ENCODE data around the gene ATP13A3. TPM values are rescaled to one million over a fixed set of nuclear protein-coding genes. Genes with fewer than 3 reads are reported as not detected.

Gene ATP13A3
- total and polyA plus RNA-seq, 4 donors, result 26.6 to 166 (median 75.5) TPM

DNA sequence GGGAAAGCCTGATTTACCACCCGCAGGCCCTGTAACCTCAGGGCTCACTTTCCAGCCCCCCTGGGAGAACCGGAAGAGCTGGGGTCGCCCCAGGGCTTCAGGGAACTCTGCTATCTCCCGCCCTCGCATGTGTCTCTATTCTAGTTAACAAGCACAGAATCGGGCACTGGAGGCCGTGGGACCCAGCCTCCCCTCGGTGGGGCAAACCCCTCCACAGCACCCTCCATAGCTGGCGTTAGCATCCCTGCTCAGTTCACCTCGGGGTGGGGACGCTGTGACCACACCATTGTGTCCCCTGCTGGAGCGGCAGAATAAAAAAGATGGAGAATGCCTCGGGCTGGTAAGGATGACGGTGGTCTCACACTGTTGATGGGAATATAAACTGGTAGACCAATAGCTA, 113.8 kb downstream of the ATP13A3 start:
- TF ChIP-seq, protein P1, sequence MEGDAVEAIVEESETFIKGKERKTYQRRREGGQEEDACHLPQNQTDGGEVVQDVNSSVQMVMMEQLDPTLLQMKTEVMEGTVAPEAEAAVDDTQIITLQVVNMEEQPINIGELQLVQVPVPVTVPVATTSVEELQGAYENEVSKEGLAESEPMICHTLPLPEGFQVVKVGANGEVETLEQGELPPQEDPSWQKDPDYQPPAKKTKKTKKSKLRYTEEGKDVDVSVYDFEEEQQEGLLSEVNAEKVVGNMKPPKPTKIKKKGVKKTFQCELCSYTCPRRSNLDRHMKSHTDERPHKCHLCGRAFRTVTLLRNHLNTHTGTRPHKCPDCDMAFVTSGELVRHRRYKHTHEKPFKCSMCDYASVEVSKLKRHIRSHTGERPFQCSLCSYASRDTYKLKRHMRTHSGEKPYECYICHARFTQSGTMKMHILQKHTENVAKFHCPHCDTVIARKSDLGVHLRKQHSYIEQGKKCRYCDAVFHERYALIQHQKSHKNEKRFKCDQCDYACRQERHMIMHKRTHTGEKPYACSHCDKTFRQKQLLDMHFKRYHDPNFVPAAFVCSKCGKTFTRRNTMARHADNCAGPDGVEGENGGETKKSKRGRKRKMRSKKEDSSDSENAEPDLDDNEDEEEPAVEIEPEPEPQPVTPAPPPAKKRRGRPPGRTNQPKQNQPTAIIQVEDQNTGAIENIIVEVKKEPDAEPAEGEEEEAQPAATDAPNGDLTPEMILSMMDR (IDR thresholded peaks at IDR 0.05; ENCODE audit: control extremely low read depth, extremely low read depth), result no peak
- no peaks in the 10 kb centered on the region for H3K36me3 ChIP-seq (ENCODE audit: control insufficient read depth in 4 of 4, insufficient read depth in 4 of 4, low read length in 4 of 4)
- WGBS, 2 donors, result 92 to 98% methylated on average over 14 of the region's 14 CpGs

DNA sequence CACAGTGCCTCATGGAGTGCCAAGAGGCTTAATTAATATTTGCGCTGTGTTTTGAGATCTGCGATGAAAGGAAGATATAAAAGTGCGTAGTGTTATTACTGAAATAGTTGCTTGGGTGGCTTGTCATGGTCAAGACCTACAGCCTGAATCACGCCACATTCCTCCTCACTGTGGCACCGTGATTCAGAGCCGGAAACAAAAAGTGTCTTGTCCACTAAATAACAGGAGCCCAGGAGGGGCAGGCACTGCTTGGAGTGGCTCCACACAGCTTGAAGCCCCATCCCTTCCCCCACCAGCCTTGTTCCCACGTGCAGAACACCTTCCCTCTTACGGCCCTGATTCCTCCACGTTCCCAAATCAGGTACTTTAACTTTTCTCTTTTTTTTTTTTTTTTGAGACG, 116.0 kb downstream of the ATP13A3 start:
- no peaks in the 10 kb centered on the region for H3K9me3 ChIP-seq (ENCODE audit: control insufficient read depth in 4 of 4, insufficient read depth in 3 of 4, low read length in 3 of 4)
- no peak overlapping the region for H3K27ac ChIP-seq (ENCODE audit: low read depth in 1 of 2, low read length in 1 of 2)
- DNase-seq, result no peak
- H3K4me1 ChIP-seq (ENCODE audit: control insufficient read depth in 5 of 5, insufficient read depth in 5 of 5, low read length in 5 of 5), result peaks cover 0 to 10% (median 3%) of the 10 kb centered on the region in 5 donors
- 67 to 84% methylated on average over 9 to 10 of the region's 10 CpGs for WGBS, 2 donors
- ATAC-seq (ENCODE audit: insufficient read depth, low FRiP score), result no peak
- H3K9ac ChIP-seq (ENCODE audit: insufficient read depth in 1 of 2, low read length in 2 of 2), result no peak overlapping the region
- no peak overlapping the region for H3K4me3 ChIP-seq
- TF ChIP-seq, protein P1 (IDR thresholded peaks at IDR 0.05; ENCODE audit: control extremely low read depth, extremely low read depth), result no peak
- peaks cover 0 to 18% (median 6%) of the 10 kb centered on the region in 3 donors for H3K27me3 ChIP-seq (ENCODE audit: control insufficient read depth in 3 of 3, insufficient read depth in 3 of 3, low read length in 2 of 3)
- H3K36me3 ChIP-seq (ENCODE audit: control insufficient read depth in 4 of 4, insufficient read depth in 4 of 4, low read length in 4 of 4), result no peaks in the 10 kb centered on the region

More for the DNA sequence above, 113.8 kb downstream of the ATP13A3 start:
- Histone ChIP-seq H3K27ac (ENCODE audit: low read depth in 1 of 2, low read length in 1 of 2) (no peak overlapping the region), H3K27me3 (ENCODE audit: control insufficient read depth in 3 of 3, insufficient read depth in 3 of 3, low read length in 2 of 3) (peaks cover 0 to 18% (median 6%) of the 10 kb centered on the region in 3 donors), H3K9ac (ENCODE audit: insufficient read depth in 1 of 2, low read length in 2 of 2) (no peak overlapping the region), H3K9me3 (ENCODE audit: control insufficient read depth in 4 of 4, insufficient read depth in 3 of 4, low read length in 3 of 4) (no peaks in the 10 kb centered on the region), H3K4me1 (ENCODE audit: control insufficient read depth in 5 of 5, insufficient read depth in 5 of 5, low read length in 5 of 5) (peaks cover 0 to 10% (median 3%) of the 10 kb centered on the region in 5 donors), H3K4me3 (no peak overlapping the region)
- ATAC-seq (ENCODE audit: insufficient read depth, low FRiP score) (no peak), DNase-seq (no peak)

DNA sequence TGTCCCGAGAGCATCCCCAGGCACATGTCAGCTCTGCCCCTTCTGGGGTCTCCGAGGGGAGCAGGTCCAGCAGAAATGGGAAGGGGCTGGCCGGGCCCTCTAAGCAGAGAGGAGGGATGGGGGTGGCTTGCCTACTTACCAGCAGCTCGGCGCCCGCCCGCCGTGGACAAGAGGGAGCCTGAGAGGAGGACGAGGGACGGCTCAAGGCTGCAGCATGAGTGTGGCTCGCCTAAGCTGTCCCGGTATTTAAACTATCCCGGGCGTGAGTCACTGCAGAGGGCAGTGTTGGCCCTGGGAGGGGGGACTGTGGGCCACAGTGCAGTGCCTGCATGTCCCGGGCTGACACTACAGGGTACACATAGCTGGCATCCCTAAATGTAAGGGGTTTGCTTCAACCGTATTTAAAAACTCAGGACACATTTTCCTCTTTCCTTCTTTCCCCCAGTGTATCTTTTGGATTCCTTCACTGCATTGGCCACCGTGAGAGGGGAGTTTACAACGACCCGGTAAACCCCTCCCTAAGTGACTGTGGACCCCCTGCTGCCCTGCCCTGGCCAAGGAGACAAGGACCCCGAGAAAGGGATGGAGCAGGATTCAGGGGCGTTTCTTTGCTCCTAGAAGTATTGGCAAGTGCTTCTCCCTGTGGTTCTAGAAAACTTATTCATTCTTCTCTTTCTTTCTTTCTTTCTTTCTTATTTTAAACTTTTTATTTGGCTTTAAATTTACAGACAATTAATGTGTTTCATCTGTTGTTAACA, 117.1 kb downstream of the ATP13A3 start, which contains the start of gene LRRC15:
TSS of gene LRRC15 (minus strand) at position 222 of the 758 bp plus-strand sequence. CDS start 8,700 bp downstream, outside the sequence.
- WGBS, 2 donors, result 16 to 22% methylated on average over 21 of the region's 21 CpGs
- TF ChIP-seq, protein P1 (IDR thresholded peaks at IDR 0.05; ENCODE audit: control extremely low read depth, extremely low read depth), result no peak
- peak; percentile 59 for ATAC-seq (ENCODE audit: insufficient read depth, low FRiP score)
- Histone ChIP-seq H3K9me3 (ENCODE audit: control insufficient read depth in 4 of 4, insufficient read depth in 3 of 4, low read length in 3 of 4) (no peaks in the 10 kb centered on the region), H3K4me3 (no peak within 1 kb of the TSS), H3K27me3 (ENCODE audit: control insufficient read depth in 3 of 3, insufficient read depth in 3 of 3, low read length in 2 of 3) (peaks cover 0 to 18% (median 6%) of the 10 kb centered on the region in 3 donors), H3K4me1 (ENCODE audit: control insufficient read depth in 5 of 5, insufficient read depth in 5 of 5, low read length in 5 of 5) (peaks cover 0 to 16% (median 3%) of the 10 kb centered on the region in 5 donors), H3K27ac (ENCODE audit: low read depth in 1 of 2, low read length in 1 of 2) (no peak within 1 kb of the TSS), H3K36me3 (ENCODE audit: control insufficient read depth in 4 of 4, insufficient read depth in 4 of 4, low read length in 4 of 4) (no peaks in the 10 kb centered on the region), H3K9ac (ENCODE audit: insufficient read depth in 1 of 2, low read length in 2 of 2) (no peak within 1 kb of the TSS)
- DNase-seq, result peak in 2 of 3 donors; percentile 18 to 30

Data from lung (tissue), 12 donors.